ENCODE results near the gene SERP2. TPM values are rescaled to one million over a fixed set of nuclear protein-coding genes. Genes with fewer than 3 reads are reported as not detected.

The SERP2 gene
- total and polyA plus RNA-seq, 9 of the 15 experiments (the other 6 are each of a cell fraction or from before 2014, with no cell fraction given): 0.13 TPM; not detected in 8

GRCh38 chr13:44439452-44440024 lies 65.9 kb downstream of the SERP2 start:
- POLR2A ChIA-PET: interaction anchor here (0.7 kb wide), 1 partner anchor 9 kb away, joined by 3 read pairs; no protein-coding TSS in a partner anchor
- Histone ChIP-seq H3K4me1 (replicated peaks in 1 of 2; ENCODE audit: control insufficient read depth in 2 of 2, insufficient read depth in 2 of 2, low read length in 2 of 2) (peaks cover 5 to 7% of the 10 kb centered on the region in 2 experiments; a peak in 3 of 5 replicates), H3K27me3 (ENCODE audit: control insufficient read depth in 2 of 2, insufficient read depth in 2 of 2, low read length in 2 of 2) (no peaks in the 10 kb centered on the region), H3K36me3 (ENCODE audit: control insufficient read depth, insufficient read depth, low read length) (peaks cover 1% of the 10 kb centered on the region; the same call in 2 of the 3 replicates), H3K9ac (ENCODE audit: insufficient read depth in 1 of 2, low read depth in 2 of 2, low read length in 2 of 2) (no peak overlapping the region), H3K9me3 (replicated peaks; ENCODE audit: control insufficient read depth, insufficient read depth, low read depth, low read length) (no peaks in the 10 kb centered on the region), H4K20me1 (replicated peaks; ENCODE audit: control insufficient read depth, insufficient read depth, low read length) (no peaks in the 10 kb centered on the region), H2AFZ (ENCODE audit: low read depth, low read length) (no peak overlapping the region), H3K4me3 (no peak overlapping the region), H3K27ac (ENCODE audit: extremely low read depth, low read depth, low read length) (no peak overlapping the region), H3K79me2 (ENCODE audit: control insufficient read depth, insufficient read depth, low read length) (peaks cover 16% of the 10 kb centered on the region), H3K9me1 (ENCODE audit: control insufficient read depth, insufficient read depth, low read length) (no peaks in the 10 kb centered on the region), H3K4me2 (ENCODE audit: insufficient read depth, low read length) (no peak overlapping the region)
- BruUV-seq (replicated peaks): no TSS peak
- intact Hi-C loops (cut with micrococcal nuclease) (loop anchor here (5.0 to 10.0 kb wide), 2 partner anchors 105 to 182 kb away; no protein-coding TSS in a partner anchor), in situ Hi-C loops (cut with MboI) (loop anchor here (5.0 kb wide), 1 partner anchor 202 kb away; no protein-coding TSS in a partner anchor)
- 17% methylated on average over 3 of the region's 4 CpGs for WGBS (ENCODE audit: insufficient coverage, low coverage, missing lambda C conversion rate)
- DNase-seq (ENCODE audit: extremely low read depth in 1 of 4, low spot score in 3 of 4): no peak
- TF ChIP-seq, protein P1, sequence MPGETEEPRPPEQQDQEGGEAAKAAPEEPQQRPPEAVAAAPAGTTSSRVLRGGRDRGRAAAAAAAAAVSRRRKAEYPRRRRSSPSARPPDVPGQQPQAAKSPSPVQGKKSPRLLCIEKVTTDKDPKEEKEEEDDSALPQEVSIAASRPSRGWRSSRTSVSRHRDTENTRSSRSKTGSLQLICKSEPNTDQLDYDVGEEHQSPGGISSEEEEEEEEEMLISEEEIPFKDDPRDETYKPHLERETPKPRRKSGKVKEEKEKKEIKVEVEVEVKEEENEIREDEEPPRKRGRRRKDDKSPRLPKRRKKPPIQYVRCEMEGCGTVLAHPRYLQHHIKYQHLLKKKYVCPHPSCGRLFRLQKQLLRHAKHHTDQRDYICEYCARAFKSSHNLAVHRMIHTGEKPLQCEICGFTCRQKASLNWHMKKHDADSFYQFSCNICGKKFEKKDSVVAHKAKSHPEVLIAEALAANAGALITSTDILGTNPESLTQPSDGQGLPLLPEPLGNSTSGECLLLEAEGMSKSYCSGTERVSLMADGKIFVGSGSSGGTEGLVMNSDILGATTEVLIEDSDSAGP (CRISPR knock-in tag; IDR thresholded peaks at IDR 0.05): no peak
- TF ChIP-seq SPI1 (IDR thresholded peaks at IDR 0.05; ENCODE audit: borderline replicate concordance, low read depth, low read length): peak; percentile 64; the same call in 1 of the 2 replicates
- TF ChIP-seq ZNF24 (IDR thresholded peaks at IDR 0.05): no peak
- TF ChIP-seq ZNF445 (CRISPR knock-in tag; IDR thresholded peaks at IDR 0.05; ENCODE audit: low read depth): no peak
- ATAC-seq: no peak
- no peak for FAIRE-seq
- CTCF ChIA-PET (ENCODE audit: low intra/inter-chr PET ratio): interaction anchor here (2.6 kb wide), 1 partner anchor 196 kb away, joined by 24 read pairs; no protein-coding TSS in a partner anchor

Measured in K562 (cell line).